ENCODE measurements around the gene TLL2.
A peak's percentile ranks its signal among the peaks of the same experiment; 100 is the strongest.

TLL2 gene

DNA sequence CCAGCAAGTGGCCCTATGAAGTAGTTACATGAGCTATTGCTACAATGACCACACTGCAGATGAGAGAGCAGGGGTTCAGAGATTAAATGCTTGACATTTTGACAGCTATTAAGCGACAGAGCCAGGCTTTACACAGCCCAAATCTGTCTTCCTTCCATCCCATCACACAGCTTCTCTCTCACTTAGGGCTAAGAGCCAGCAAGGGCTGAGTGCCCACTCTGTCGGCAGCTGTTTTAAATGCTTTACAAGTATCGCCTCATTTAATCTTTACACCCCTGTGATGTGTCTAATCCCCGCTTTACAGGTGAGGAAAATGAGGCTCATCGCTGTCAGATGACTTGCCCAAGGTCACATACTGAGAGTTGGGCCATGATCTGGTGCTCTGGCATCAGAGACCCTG lies 139.7 kb downstream of the TLL2 start:
- ChIA-PET POLR2A (no interaction called here), CTCF (interaction anchor here (0.6 to 5.3 kb wide), 28 partner anchors 8 to 836 kb away, joined by 3 to 38 read pairs (median 4); partner anchors contain the start of genes BLNK and TLL2)
- DNase-seq (ENCODE audit: extremely low spot score): no peak
- TF ChIP-seq, protein P1, sequence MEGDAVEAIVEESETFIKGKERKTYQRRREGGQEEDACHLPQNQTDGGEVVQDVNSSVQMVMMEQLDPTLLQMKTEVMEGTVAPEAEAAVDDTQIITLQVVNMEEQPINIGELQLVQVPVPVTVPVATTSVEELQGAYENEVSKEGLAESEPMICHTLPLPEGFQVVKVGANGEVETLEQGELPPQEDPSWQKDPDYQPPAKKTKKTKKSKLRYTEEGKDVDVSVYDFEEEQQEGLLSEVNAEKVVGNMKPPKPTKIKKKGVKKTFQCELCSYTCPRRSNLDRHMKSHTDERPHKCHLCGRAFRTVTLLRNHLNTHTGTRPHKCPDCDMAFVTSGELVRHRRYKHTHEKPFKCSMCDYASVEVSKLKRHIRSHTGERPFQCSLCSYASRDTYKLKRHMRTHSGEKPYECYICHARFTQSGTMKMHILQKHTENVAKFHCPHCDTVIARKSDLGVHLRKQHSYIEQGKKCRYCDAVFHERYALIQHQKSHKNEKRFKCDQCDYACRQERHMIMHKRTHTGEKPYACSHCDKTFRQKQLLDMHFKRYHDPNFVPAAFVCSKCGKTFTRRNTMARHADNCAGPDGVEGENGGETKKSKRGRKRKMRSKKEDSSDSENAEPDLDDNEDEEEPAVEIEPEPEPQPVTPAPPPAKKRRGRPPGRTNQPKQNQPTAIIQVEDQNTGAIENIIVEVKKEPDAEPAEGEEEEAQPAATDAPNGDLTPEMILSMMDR (IDR thresholded peaks at IDR 0.05; ENCODE audit: control extremely low read depth, extremely low read depth, low read depth, missing control alignments): no peak

DNA sequence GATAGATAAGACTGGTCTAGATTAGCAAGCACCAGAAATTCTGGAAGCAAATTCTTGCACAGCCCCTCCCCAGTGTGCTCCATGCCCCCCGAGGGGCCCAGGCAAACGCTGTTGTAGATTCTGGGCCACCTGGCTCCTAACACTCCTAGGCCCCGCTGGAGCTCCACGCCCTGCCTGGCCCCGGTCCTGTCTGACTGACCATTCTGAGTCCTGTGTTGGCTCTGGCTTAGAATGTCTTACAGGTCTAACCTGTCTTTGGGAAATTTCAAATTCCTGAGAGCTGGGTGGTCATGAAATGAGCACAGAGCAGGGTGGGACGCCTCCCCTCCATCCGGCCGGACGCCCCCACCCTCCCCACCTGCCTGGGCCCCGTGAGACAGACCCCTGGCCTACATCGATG lies 142.4 kb downstream of the TLL2 start:
- CTCF ChIA-PET: interaction anchor here (0.7 to 3.2 kb wide), 28 partner anchors 8 to 846 kb away, joined by 3 to 18 read pairs (median 5); partner anchors contain the start of gene TLL2
- DNase-seq (ENCODE audit: extremely low spot score): no peak
- POLR2A ChIA-PET: no interaction called here
- TF ChIP-seq, protein P1 (IDR thresholded peaks at IDR 0.05; ENCODE audit: control extremely low read depth, extremely low read depth, low read depth, missing control alignments): no peak

DNA sequence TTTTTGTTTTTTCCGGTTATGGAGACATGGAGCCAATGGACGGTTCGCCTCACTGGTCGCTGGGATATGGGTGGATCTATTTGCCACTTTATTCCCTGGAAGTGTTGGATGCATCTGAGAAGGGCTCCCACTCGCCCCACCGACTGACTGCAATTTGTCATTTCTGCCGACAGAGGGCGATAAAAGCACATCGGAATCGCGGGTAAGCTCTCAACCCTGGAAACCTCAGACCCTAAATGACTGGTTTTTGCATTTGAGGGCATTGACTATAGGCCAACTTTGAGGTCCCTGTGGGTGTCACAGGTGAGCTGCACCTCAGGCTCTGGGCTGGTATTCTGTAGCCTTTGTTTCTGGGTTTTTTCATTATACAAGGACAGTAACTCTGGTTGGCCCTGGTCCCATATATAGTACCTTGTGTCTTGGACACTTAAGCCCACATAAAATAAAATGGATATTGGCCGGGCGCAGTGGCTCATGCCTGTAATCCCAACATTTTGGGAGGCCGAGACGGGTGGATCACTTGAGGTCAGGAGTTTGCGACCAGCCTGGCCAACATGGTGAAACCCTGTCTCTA lies 143.1 kb downstream of the TLL2 start:
- POLR2A ChIA-PET: interaction anchor here (0.6 kb wide), 1 partner anchor 170 kb away, joined by 4 read pairs; no protein-coding TSS in a partner anchor
- peak; percentile 80 for DNase-seq (ENCODE audit: extremely low spot score)
- CTCF ChIA-PET: interaction anchor here (0.7 to 3.2 kb wide), 46 partner anchors 9 to 847 kb away, joined by 3 to 18 read pairs (median 4); partner anchors contain the start of genes OPALIN and TLL2

DNA sequence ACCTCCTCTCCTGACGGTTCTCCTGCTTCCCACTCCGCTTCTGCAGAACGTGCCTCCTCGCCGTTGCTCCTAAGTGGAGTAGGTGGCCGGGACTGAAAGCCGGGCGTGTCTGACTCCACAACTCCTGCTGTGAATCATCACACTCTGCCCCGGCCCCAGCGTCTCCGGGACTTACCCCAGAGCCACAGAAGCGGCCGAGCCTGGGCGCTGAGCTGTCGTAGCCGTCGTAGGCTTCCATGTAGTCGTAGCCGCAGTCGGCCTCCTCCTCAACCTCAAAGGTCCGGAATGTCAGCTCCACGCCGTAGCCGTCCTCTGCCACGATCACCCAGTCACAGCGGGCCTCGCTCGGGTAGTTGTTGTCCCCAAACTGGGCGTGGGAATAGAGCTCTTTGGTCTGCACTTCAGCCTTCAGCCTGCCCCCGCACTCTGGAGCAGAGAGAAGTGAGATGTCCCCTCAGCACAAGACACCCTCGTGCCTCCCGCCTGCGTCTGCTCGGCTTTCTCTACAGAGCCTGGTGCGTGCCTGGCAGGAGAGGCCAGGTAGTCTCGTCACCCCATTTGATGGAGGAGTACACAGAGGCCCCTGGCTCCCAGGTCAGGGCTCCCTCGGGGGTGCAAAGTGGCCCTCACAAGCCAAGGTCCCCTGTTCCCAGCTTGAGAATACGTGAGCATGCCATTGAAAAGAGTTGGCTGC lies 143.7 kb downstream of the TLL2 start:
- TF ChIP-seq, protein P1 (IDR thresholded peaks at IDR 0.05; ENCODE audit: control extremely low read depth, extremely low read depth, low read depth, missing control alignments): no peak
- ChIA-PET CTCF (interaction anchor here (0.8 to 3.2 kb wide), 36 partner anchors 8 to 656 kb away, joined by 3 to 18 read pairs (median 5); partner anchors contain the start of genes OPALIN and TLL2), POLR2A (no interaction called here)
- no peak for DNase-seq (ENCODE audit: extremely low spot score)

More for the DNA sequence above, 143.1 kb downstream of the TLL2 start:
- TF ChIP-seq, protein P1 (IDR thresholded peaks at IDR 0.05; ENCODE audit: control extremely low read depth, extremely low read depth, low read depth, missing control alignments): peak; percentile 73

DNA sequence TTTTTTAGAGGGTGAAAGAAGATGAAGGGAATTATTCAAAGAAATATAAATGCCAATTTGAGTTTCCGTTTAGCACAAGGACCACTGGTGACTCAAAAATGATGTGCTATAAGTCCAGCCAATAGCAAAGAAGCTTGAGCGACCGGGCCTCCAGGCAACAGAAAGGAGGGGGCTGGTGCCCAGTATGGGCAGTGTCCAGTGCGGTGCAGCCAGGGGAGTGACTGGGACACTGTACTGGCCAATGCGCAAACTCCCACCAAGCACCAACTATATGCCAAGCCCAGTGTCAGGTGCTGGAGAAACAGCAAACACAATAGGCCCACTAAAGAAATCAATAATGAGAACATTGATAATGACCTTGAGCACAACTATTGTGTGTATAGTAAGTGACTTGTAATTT lies 144.8 kb downstream of the TLL2 start:
- no peak for DNase-seq (ENCODE audit: extremely low spot score)
- TF ChIP-seq, protein P1 (IDR thresholded peaks at IDR 0.05; ENCODE audit: control extremely low read depth, extremely low read depth, low read depth, missing control alignments): no peak
- POLR2A ChIA-PET: no interaction called here
- CTCF ChIA-PET: interaction anchor here (1.5 kb wide), 1 partner anchor 35 kb away, joined by 3 read pairs; no protein-coding TSS in a partner anchor

DNA sequence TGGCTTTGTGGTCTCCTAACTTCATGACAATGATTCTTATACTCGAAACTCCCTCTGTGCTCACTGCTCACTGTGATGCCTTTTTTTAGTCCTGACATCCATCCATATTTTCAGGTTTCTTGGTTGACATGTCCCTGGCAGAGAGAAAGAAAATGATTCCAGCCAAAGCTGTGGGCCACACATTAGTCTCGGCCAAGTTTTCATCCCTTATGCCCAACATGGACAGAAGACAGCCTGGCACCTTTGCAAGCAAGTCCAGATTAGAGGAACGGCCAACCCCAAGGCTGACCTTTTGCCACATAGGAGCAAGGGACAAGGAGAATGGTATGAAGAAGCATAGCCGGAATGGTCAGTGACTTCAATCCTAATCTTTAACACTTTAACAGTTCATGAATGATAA lies 146.3 kb downstream of the TLL2 start:
- POLR2A ChIA-PET: no interaction called here
- DNase-seq (ENCODE audit: extremely low spot score): no peak
- TF ChIP-seq, protein P1 (IDR thresholded peaks at IDR 0.05; ENCODE audit: control extremely low read depth, extremely low read depth, low read depth, missing control alignments): no peak
- CTCF ChIA-PET: interaction anchor here (3.8 kb wide), 1 partner anchor 9 kb away, joined by 38 read pairs; no protein-coding TSS in a partner anchor

Measured in GM10248 (cell line).